SU-DHL-6 (cell line): ENCODE data around the gene FAM9B.

Source experiments
- EZH2phosphoT487 ChIP-seq: fragments of 200-600 bp; sonication (generic), shearing (Covaris generic); conservative IDR thresholded peaks from 2 replicates; pipeline ENCODE4 v1.6.1; 2018; ENCODE audit warnings: mild to moderate bottlenecking, antibody characterized with exemption, low read length, moderate library complexity, mixed read lengths
- TF ChIP-seq, protein P1 (sequence below): fragments of 200-600 bp; sonication (generic); IDR thresholded peaks from one replicate; pipeline ENCODE4 v1.5.1; 2017; ENCODE audit warnings: antibody characterized with exemption, mild to moderate bottlenecking, low read length, moderate library complexity; ENCODE audit not compliant: insufficient read depth, poor library complexity, severe bottlenecking

DNA sequence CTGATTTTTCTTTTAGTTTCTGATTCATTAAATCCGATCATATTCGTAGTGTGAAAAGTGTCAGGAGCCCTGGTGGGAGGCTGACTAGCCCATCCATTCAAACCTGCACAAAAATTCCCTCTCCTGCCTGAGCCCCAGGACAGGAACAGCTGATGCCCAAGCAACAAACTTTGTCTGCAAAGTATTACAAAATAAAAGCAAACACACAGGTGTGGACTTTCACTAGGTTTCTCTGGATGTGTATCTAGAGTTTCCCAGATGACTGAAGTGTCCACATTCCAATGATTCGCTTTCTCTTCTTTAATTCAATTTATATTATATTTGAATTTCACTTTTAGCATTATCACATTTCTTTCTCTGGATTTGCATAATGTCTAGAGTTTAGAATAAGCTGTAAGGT lies 18.2 kb upstream of the FAM9B start:
- TF ChIP-seq, protein P1, sequence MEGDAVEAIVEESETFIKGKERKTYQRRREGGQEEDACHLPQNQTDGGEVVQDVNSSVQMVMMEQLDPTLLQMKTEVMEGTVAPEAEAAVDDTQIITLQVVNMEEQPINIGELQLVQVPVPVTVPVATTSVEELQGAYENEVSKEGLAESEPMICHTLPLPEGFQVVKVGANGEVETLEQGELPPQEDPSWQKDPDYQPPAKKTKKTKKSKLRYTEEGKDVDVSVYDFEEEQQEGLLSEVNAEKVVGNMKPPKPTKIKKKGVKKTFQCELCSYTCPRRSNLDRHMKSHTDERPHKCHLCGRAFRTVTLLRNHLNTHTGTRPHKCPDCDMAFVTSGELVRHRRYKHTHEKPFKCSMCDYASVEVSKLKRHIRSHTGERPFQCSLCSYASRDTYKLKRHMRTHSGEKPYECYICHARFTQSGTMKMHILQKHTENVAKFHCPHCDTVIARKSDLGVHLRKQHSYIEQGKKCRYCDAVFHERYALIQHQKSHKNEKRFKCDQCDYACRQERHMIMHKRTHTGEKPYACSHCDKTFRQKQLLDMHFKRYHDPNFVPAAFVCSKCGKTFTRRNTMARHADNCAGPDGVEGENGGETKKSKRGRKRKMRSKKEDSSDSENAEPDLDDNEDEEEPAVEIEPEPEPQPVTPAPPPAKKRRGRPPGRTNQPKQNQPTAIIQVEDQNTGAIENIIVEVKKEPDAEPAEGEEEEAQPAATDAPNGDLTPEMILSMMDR = no peak
- TF ChIP-seq EZH2phosphoT487 = no peak
